ENCODE measurements around the gene ZNF554.
"Not testable (repeated sequence)": the region's sequence is repeated elsewhere in the genome, so short reads cannot be mapped to it uniquely, and the experiment has no call there.

Gene ZNF554

DNA sequence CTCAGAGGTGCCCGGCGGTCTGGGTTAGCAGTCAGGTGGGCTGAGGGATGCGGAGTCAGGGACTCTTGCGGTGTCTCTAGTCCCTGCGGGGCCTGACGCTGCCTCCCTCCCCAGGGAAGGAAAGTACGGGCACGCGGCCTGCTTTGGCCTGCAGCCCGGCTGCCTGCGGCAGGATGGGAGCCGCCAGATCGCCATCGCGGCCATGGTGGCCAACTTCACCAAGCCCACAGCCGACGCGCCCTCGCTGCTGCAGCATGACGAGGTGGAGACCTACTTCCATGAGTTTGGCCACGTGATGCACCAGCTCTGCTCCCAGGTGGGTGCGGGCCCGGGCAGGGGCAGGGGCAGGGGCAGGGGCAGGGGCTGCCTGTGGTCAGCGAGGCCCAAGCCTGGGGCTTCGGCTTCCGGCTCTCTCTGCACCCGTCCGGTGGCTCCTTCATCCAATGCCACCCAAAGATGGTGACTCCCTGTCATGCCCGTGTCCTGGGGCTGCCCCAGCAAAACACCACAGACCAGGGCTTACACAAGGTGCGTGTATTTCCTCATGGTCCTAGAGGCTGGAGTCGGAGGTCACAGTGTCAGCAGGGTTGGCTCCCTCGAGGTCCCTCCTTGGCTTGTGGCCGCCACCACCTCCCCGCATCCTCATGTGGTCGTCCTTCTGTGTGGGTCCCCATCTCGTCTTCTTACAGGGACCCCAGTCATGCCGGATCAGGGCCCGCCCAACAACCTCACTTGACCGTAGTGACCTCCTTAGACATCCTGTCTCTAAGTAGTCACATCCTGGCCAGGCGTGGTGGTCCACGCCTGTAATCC lies 11.3 kb upstream of the ZNF554 start:
- no peak for DNase-seq

DNA sequence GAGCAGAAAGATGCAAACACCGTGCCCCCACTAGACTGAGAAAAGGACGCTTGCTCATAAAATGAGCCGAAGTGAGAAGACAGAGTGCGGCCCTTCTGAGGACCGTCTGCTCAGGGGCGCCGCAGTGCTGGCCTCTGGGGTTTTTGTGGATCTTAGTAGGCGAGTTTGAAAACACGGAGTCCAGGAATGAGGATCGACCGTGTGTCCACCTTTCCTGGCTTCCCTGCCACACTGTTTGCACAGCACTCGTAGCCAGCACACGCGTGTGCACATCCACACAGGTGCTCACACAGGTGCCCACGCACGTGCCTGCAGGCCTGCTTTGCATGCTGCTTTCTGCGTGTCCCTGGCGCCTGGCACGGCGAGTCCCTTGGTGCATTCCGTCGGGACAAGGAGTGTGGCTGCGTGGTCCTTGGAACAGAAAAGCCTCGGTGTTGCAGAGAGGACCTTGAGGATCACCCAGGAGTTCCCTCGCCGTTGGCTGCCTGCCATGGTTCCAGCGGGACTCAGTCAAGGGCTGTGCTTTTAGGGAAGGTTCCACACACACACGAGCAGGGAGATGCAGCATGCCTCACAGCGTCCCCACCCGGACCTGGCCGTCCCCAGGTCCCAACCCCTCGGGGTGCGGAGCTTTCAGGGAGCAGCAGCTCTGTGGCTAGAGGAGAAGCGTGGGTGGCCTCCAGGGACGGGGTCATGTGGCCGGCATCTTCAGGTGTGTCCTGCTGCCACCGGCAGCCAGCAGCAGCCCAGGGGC lies 10.1 kb upstream of the ZNF554 start:
- no peak for DNase-seq

DNA sequence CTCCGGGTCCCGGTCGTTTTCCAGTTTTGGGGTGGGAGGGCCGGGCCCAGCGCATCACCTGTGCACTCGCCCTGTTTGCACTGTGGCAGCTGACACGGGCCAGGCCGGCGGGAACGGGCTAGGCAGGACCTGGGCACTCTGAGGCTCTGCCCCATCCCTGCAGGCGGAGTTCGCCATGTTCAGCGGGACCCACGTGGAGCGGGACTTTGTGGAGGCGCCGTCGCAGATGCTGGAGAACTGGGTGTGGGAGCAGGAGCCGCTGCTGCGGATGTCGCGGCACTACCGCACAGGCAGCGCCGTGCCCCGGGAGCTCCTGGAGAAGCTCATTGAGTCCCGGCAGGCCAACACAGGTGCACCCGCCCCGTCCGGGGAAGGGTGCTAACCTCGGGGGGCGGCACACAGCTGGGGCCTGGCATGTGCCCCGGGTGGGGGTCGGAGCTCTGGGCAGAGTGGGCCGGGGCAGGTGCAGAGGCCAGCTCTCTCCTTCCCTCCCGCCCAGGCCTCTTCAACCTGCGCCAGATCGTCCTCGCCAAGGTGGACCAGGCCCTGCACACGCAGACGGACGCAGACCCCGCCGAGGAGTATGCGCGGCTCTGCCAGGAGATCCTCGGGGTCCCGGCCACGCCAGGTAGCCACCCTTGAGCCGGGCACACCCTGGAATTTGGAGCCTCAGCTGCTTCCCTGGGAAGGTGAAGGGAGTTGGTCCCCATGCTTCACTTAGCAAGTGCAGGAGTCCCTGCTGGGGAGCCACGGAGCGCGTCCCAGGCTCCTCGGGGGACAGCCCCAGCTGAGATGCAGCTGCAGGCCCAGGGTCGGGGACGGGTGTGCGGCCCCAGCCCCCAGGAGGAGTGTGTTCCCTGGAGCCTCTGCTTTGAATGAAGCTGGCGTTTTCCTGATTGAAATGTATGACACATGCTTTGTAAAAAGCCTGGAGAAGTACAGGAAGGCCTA lies 9.3 kb upstream of the ZNF554 start:
- no peak for DNase-seq

DNA sequence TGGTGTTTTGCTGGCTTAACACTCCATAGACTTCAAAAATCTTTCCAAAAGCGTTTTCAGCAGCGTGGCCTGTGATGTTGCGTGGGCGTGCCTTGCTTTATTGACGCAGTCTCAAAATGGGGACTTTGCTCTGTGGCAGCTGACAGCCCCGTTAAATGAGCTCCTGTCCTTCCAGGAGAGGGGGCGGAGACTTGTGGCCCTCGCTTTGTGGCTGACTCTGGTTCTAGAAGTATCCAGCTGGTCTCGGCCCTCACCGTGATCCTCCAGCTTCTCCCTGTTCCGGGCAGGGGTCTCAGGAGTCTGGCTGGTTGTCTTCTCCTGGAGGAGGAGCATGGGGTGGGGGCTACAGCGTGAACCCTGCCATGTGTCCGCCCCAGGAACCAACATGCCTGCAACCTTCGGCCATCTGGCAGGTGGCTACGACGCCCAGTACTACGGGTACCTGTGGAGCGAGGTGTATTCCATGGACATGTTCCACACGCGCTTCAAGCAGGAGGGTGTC lies 8.4 kb upstream of the ZNF554 start:
- no peak for DNase-seq

DNA sequence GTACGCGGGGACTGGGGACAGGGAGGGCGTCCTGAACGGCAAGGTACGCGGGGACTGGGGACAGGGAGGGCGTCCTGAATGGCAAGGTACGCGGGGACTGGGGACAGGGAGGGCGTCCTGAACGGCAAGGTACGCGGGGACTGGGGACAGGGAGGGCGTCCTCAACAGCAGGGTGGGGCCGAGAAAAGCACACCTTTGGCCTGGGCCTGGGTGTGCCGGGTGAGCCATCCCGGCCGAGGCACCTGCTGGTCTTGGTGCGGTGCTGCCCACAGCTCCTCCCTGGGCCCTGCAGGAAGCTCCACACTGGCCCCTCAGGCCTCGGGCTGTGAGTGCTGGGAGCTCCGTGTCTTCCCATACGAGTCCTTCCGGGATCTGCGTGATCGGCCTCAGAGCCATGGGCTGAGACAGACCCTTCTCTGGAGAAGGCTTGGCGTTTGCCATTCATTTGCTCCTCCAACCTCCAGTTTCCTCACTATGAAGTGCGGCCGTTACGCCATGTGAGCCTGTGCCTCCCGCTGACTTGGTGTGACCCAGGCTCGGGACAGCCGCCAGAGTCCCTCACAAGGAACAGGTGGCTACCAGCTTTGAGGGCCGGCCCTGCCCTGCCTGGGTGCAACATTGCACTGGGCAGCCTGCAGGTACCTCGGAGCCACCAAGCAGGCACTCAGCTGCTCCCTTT lies 7.8 kb upstream of the ZNF554 start:
- no peak for DNase-seq

DNA sequence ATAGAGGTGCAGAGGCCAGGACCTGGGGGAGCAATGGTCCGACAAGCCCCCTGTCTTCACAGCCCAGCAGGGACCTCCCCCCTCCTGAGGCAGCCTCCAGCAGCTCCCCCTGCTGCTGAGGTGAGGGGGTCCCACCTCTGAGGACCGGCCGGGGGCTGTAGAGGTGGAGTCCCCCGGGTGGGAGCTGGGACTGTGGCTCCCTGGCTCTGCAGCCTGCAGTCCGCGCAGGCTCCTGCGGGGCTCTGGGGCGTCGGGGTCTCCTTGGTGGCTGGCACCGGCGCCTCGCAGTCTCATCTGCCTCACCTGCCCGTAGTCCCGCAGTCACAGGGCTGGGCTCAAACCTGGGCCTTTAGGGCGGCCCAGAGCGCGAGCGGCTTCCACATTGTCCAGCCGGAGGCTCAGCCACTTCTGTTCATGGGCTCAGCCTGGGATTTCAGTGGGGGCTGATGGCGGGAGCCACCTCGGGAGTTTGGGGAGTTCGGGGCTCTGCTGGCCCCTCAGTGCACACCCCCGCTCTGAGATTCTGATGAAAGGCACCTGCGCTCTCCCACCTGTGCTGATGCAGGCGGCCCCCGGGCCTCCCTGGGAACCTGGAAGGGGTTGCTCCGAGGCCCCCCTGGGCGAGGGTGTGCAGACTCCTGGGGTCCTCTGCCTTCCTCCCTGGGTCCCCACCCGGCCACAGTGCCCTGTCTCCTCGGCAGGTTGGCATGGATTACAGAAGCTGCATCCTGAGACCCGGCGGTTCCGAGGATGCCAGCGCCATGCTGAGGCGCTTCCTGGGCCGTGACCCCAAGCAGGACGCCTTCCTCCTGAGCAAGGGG lies 7.0 kb upstream of the ZNF554 start:
- DNase-seq, result no peak

DNA sequence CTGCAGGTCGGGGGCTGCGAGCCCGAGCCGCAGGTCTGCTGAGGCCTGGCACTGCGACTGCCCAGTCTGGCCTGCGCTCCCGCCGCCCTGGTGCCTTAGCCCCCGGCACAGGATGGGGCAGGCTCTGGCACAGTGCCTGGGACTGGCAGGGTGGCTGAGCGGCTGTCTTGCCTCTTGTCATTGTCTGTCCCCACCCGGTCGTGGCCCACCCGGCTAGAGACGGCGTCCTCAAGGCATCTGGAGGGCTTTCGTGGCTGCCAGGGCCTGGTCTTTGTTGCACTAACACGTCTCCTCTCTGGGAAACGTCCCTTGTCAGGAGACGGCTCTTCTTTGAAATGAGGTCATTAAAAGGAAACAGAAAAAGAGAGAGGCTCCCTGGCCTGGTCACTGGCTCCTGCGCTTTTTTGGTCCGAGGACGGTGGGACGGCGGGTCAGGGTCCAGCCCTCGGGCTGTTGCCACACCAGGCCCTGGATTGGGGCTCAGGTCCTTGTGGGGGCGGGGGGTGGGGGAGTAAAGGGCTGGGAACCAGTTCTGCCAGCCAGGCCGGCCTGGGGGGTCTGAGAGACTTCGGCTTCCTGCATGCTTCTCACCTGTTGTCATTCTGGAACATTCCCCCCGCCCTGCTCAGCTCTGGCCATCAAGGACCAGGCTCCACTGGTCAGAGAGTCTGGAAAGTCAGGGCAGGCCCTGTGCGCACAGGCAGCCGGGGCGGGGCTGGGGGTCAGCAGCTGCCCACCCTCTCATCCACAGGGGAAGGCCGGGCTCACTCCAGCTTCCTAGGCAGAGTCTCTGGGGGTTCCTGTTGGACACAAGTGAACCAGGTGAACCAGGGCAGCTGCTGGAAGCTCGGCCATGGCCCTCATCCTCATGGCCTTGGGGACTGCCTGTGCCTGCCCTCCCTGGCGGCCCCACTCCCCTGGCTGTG lies 6.2 kb upstream of the ZNF554 start:
- no peak for DNase-seq

DNA sequence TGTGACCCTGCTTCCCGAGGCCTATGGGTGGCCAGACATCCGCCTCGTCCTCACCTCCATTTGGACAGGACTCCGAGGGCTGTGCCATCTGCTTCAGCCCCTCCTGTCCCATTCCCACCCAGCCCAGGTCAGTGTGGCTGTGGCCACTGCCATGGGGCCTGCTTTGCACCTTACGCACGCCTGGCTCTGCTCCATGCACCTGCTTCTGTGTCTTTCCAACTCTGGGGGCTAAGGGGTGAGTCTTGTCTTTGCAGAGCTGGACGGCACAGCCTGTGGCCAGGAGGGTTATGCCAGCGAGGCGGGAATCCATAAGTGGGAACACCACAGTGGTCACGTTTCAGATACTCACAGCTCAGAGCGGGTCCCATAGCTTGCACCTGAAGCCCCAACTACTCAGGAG lies 5.2 kb upstream of the ZNF554 start:
- no peak for DNase-seq

DNA sequence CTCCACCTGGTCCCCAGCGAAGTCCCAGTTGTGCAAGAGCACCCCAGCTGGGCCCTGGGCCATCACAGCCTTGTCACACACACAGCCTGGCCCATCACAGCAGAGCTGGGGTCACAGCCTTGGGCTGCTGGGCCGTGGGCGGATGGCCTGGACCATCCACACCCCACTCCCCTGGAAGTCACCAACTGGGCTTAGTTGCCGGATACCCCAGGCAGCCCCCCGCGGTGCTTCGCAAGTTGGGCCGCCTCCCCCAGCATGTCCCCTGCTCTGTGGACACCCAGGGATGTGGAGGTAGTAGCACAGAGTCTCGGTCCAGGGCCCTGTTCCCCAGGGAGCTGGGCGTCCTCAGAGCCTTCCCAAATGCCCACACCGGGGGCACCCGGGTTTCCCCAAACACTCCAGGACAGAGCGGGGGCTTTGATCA lies 4.5 kb upstream of the ZNF554 start:
- DNase-seq, result no peak

DNA sequence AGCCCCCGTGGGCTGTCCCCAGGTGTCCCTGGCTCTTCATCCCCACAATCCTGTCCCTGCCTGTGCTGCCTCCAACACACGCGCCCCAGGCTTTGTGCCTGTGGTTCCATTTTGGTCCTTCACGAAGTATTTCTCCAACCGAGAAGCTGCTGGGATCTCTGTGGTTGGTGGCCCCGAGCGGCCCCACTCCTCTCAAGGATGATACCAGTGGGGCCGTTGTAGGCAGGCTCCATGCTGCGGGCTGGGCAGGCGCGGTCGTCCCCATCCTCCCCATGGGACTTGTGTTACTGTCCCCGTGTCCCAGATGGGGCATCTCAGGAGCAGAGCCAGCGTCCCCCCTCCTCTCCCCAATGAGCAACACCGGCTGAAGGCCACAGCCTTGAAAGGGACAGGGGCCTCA lies 3.7 kb upstream of the ZNF554 start:
- DNase-seq, result no peak

DNA sequence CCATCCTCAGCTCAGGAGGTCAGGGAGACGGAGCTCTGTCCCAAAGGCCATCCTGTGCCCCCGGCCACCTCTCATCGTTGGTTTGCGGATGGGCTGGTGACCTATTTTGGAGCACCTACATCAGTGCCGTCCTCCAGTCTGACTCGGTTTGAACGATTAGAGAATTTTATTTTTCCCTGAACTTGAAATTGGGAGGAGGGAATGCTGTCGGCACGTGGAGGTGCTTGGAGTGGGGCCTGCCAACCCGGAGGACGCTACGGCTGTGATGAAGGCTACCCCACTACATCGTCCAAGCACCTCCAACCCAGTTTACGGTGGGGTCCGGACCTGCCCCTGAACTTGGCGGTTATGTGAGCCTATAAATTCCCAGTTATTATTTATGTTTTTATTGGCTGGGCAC lies 3.0 kb upstream of the ZNF554 start:
- DNase-seq, result no peak

DNA sequence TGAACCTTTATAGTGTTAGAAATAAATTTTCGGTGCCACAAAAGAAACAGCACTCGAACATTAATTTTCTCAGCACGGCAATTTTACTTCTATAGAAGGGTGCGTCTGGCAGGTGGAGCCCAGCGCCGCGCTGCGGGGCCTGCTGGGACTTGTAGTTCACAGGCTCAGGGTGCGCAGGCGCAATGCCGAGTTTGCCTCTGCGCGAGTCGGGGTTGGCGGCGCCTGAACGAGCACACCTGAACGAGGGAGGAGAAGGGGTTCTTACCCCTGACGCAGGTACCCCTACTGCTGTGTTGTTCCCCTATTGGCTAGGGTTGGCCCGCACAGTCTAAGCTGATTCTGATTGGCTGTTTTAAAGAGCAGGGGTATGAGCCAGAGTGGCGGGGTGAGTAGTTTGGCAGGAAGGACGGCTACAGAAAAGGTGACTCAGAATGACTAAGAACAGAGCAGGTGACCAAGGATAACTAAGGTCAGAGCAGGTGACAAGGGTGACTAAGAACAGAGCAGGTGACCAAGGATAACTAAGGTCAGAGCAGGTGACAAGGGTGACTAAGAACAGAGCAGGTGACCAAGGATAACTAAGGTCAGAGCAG lies 2.3 kb upstream of the ZNF554 start:
- DNase-seq, result not testable (repeated sequence)

DNA sequence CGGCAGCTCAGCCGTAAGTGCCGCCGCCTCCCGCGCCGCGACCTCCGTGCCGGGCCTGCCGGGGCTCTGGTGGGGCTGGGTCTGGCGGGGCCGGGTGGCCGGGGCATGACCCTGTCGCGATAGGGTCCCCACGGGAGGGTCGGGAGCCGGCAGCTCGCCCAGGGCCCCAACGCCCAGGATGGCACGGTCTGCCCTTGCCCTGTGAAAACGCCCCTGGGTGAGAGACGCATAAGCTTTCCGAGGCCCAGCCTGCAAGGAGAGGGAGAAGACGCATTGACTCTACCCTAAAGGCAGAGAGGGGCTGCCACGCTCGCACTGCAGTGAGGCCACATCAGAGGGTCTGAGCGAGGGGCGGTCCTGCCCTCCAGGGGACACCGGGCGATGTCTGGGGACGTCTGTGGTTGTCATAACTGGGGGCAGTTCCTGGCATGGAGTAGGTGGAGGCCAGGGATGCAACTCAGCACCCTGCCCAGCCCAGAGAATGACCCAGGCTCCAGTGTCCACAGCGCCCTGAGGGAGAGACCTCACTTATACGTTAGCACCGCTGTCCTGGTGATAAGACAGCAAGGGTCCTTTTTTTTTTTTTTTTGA lies 539 bp downstream of the ZNF554 start:
- peak; percentile 21 for DNase-seq

DNA sequence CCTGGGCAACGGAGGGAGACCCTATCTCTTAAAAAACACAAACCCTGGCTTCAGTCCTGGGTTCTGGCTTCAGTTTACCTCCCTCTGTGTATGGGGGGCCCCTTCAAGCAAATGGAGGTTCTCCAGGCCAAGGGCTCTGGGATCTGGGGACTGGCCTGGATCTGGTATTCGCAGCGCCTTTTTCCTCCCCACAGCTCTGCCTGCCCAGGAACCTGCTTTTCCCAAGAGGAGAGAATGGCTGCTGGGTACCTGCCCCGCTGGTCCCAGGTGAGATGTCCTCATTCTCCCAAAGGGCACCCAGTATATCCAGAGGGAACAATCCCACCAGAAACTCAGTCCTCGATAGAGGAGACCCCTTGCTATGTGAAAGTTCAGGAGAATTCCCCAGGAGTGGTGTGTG lies 3.2 kb downstream of the ZNF554 start:
- no peak for DNase-seq

DNA sequence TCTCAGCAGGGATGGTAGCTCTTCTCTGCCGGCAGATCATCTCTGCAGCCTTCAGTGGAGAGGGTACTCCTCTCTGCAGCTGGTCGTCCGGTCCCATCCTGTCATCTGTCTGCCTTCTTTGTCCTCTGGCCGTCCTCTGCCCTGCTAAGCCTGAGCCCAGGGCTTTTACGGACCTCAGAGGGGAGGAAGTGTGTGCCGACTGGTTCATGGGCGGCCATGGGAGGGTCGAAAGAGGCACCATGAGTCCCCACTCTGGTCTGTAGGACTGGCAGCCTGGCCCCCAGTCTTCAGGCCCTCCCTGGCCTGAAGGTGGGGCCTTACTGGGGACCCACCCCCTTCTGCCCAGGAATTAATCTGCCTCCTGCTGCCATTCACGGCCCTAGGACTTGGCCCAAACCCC lies 4.0 kb downstream of the ZNF554 start:
- no peak for DNase-seq

DNA sequence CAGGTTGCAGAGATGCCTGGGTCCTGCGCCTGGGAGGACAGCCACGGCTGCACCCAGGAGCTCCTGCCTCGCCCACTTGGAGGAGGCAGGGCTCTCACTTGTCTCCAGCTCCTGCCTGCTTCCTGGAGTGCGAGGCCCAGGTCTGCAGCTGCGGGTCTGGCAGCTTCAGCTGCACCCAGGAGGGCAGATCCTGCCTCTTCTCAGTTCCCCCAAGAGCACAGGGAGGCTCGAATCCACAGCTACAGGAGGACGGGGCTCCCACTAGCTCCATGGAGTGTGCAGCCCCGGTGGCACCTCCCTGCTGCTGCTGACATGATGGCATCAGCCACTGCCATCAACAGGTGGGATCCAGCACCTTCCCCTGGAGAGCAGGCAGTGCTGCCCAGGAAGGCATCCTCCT lies 4.5 kb downstream of the ZNF554 start:
- no peak for DNase-seq

DNA sequence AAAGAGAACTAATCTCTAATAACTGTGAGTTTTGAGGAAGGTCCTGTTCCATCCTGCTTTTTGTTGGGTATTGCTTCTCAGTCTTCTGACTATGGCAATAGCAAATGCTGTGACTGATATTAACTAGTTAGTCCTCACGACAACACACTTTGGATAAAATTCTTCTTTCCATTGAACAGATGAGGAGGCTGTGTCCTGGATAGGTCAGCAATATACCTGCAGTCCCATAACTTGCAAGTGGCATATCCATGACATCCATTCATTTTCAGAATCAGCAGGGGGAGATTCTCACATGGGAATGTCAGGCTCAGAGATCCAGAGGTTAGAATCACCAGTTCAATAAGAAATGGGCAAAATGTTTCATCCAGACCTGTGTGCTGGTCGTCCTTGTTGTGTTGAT lies 7.4 kb downstream of the ZNF554 start:
- DNase-seq, result no peak

DNA sequence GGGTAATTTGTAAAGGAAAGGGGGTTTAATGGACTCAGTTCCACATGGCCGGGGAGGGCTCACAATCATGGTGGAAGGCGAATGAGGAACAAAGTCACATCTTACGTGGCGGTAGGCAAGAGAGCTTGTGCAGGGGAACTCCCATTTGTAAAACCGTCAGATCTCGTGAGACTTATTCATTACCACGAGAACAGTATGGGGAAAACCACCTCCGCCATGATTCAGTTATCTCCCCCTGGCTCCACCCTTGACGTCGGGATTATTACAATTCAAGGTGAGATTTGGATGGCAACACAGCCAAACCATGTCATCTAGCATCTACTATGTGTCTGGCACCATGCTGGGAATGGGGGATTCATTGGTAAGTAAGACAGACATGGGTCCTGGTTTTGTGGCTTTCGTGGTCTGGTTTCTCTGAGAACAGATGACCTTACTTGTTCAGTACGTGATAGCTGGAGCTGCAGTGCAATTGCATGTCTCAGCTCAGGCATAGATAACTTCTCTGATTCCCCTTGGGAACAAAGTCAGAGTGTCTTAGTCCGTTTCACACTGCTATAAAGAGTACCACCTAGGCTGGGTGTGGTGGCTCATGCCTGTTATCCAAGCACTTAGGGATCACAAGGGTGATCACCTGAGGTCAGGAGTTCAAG lies 8.3 kb downstream of the ZNF554 start:
- no peak for DNase-seq

DNA sequence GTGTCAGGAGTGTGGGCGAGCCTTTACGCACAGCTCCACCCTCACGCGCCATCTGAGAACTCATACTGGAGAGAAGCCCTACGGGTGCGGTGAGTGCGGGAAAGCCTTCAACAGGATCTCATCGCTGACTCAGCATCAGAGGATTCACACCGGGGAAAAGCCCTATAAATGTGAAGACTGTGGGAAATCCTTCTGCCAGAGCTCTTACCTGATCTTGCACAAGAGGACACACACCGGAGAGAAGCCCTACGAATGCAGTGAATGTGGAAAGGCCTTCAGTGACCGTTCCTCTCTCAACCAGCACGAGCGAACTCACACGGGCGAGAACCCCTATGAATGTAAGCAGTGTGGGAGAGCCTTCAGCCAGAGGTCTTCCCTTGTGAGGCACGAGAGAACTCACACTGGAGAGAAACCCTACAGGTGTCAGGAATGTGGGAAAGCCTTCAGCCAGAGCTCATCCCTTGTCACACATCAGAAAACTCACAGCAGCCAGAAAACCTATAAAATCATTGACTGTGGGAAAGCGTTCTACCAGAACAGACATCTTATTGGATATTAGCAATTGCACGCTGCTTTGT lies 14.7 kb downstream of the ZNF554 start:
- no peak for DNase-seq

All from NCI-H1105 (cell line).